T-helper 2 cell treated with Interferon-gamma antibody and Interleukin-4, amounts not matched to agents 100 ng/mL and 5 ng/mL, for 36 hours (primary cell): ENCODE measurements around the gene ZNF474. TPM values are rescaled to one million over a fixed set of nuclear protein-coding genes. Genes with fewer than 3 reads are reported as not detected.

Experiments
- intact Hi-C: fragments of 100-400 bp; cut with micrococcal nuclease; formaldehyde crosslinking; loops from one replicate; pipeline ENCODE4 v1.15.1; 2023
- total RNA-seq: library from RNA; stranded (reverse); gene quantifications from 2 replicates; pipeline ENCODE4 v1.2.3, GENCODE V29; 2022

Gene ZNF474
- total RNA-seq, 1 donor from 2014 or later, result 0.39 TPM

GRCh38 chr5:122180863-122181548 lies 51.7 kb downstream of the ZNF474 start:
- intact Hi-C loops, result no loop called here

- intact Hi-C loops, result no loop called here
These were observed 52.5 kb downstream of the ZNF474 start for GRCh38 chr5:122181863-122182262.

GRCh38 chr5:122182491-122182921 lies 53.2 kb downstream of the ZNF474 start:
- intact Hi-C loops, result no loop called here

- intact Hi-C loops, result no loop called here
These were observed 53.9 kb downstream of the ZNF474 start for GRCh38 chr5:122183098-122183787.

- intact Hi-C loops, result no loop called here
These were observed 54.4 kb downstream of the ZNF474 start for GRCh38 chr5:122183788-122184170.

- intact Hi-C loops, result no loop called here
These were observed 55.4 kb downstream of the ZNF474 start for GRCh38 chr5:122184676-122185255.

- intact Hi-C loops, result no loop called here
These were observed 58.1 kb downstream of the ZNF474 start for GRCh38 chr5:122187426-122187825.

- intact Hi-C loops, result loop anchor here (5.0 kb wide), 2 partner anchors 812 to 1422 kb away; no protein-coding TSS in a partner anchor
These were observed 60.8 kb downstream of the ZNF474 start for GRCh38 chr5:122190156-122190555.

- intact Hi-C loops, result loop anchor here (5.0 kb wide), 2 partner anchors 810 to 1420 kb away; no protein-coding TSS in a partner anchor
These were observed 63.5 kb downstream of the ZNF474 start for GRCh38 chr5:122192497-122193496.

- intact Hi-C loops, result loop anchor here (5.0 kb wide), 1 partner anchor 111 kb away; no protein-coding TSS in a partner anchor
These were observed 66.6 kb downstream of the ZNF474 start for GRCh38 chr5:122195802-122196394.

- intact Hi-C loops, result loop anchor here (5.0 kb wide), 1 partner anchor 108 kb away; no protein-coding TSS in a partner anchor
These were observed 69.8 kb downstream of the ZNF474 start for GRCh38 chr5:122199146-122199545.

GRCh38 chr5:122200450-122200849 lies 71.1 kb downstream of the ZNF474 start:
- intact Hi-C loops, result no loop called here

- intact Hi-C loops, result no loop called here
These were observed 71.5 kb downstream of the ZNF474 start for GRCh38 chr5:122200865-122201264.

GRCh38 chr5:122201365-122201764 lies 72.0 kb downstream of the ZNF474 start:
- intact Hi-C loops, result no loop called here

GRCh38 chr5:122202952-122203351 lies 73.6 kb downstream of the ZNF474 start:
- intact Hi-C loops, result no loop called here

Other genes with a start within 250 kb of the ZNF474 start
- 13.3 and 14.0 TPM in 2 replicates for gene SRFBP1, start 167.6 kb upstream of the ZNF474 start, total RNA-seq
- gene LOX, start 51.3 kb upstream of the ZNF474 start, total RNA-seq, result not detected in 2 replicates
- gene SNCAIP, start 182.7 kb downstream of the ZNF474 start, total RNA-seq, result not detected in 2 replicates